HG03280 (cell line): Measurements from ENCODE around the gene OR4D9.
"Not testable (repeated sequence)": the region's sequence is repeated elsewhere in the genome, so short reads cannot be mapped to it uniquely, and the experiment has no call there.

Experiments
- ATAC-seq: cut with Tn5 transposase; IDR thresholded peaks from one replicate; pipeline ENCODE4 v1.9.1; 2021; ENCODE audit warnings: mild to moderate bottlenecking, moderate library complexity; ENCODE audit not compliant: unreplicated experiment

OR4D9 gene

GRCh38 chr11:59510941-59511589 lies at the start of gene OR4D9:
TSS of gene OR4D9 (plus strand) at chr11:59511539. CDS start at chr11:59514913, 3,374 bp downstream.
- no peak for ATAC-seq

- no peak for ATAC-seq
Observed at GRCh38 chr11:59463190-59463641, 48.1 kb upstream of the OR4D9 start.

- ATAC-seq = no peak
Observed at GRCh38 chr11:59473015-59473414, 38.3 kb upstream of the OR4D9 start, which contains the start of gene OR4D10. TSS of gene OR4D10 (plus strand) at chr11:59473315. CDS start at chr11:59477430, 4,115 bp downstream.

- no peak for ATAC-seq
Observed at GRCh38 chr11:59475176-59475575, 36.2 kb upstream of the OR4D9 start.

GRCh38 chr11:59479906-59480305 lies 31.4 kb upstream of the OR4D9 start:
- no peak for ATAC-seq

GRCh38 chr11:59480359-59480758 lies 31.0 kb upstream of the OR4D9 start:
- ATAC-seq = no peak

GRCh38 chr11:59501931-59502330 lies 9.4 kb upstream of the OR4D9 start:
- peak; percentile 64 for ATAC-seq

GRCh38 chr11:59503276-59503675 lies 8.1 kb upstream of the OR4D9 start, which contains the start of gene OR4D11:
TSS of gene OR4D11 (plus strand) at chr11:59503576. CDS start at chr11:59503576, 0 bp downstream.
- ATAC-seq = no peak

- no peak for ATAC-seq
Observed at GRCh38 chr11:59511675-59512074, 336 bp downstream of the OR4D9 start.

- not testable (repeated sequence) for ATAC-seq
Observed at GRCh38 chr11:59520139-59520538, 8.8 kb downstream of the OR4D9 start.

GRCh38 chr11:59520741-59521140 lies 9.4 kb downstream of the OR4D9 start:
- no peak for ATAC-seq

GRCh38 chr11:59523541-59523940 lies 12.2 kb downstream of the OR4D9 start:
- ATAC-seq = no peak

GRCh38 chr11:59528711-59529110 lies 17.4 kb downstream of the OR4D9 start:
- ATAC-seq = no peak

- no peak for ATAC-seq
Observed at GRCh38 chr11:59532620-59533019, 21.3 kb downstream of the OR4D9 start.

GRCh38 chr11:59534676-59535075 lies 23.3 kb downstream of the OR4D9 start:
- no peak for ATAC-seq

GRCh38 chr11:59542142-59542810 lies 30.9 kb downstream of the OR4D9 start:
- no peak for ATAC-seq

GRCh38 chr11:59543713-59544112 lies 32.4 kb downstream of the OR4D9 start:
- ATAC-seq = not testable (repeated sequence)

GRCh38 chr11:59544869-59545178 lies 33.5 kb downstream of the OR4D9 start:
- no peak for ATAC-seq

- ATAC-seq = no peak
Observed at GRCh38 chr11:59545179-59546020, 34.1 kb downstream of the OR4D9 start.

GRCh38 chr11:59547605-59548308 lies 36.4 kb downstream of the OR4D9 start:
- ATAC-seq = not testable (repeated sequence)

GRCh38 chr11:59548309-59548656 lies 36.9 kb downstream of the OR4D9 start:
- no peak for ATAC-seq
